Measurements from ENCODE around the gene LIM2. TPM values are rescaled to one million over a fixed set of nuclear protein-coding genes. Genes with fewer than 3 reads are reported as not detected.

The LIM2 gene
- total and polyA plus RNA-seq, 9 of the 15 experiments (the other 6 are each of a cell fraction or from before 2014, with no cell fraction given), result 0.07 to 0.45 (median 0.18) TPM; not detected in 4

DNA sequence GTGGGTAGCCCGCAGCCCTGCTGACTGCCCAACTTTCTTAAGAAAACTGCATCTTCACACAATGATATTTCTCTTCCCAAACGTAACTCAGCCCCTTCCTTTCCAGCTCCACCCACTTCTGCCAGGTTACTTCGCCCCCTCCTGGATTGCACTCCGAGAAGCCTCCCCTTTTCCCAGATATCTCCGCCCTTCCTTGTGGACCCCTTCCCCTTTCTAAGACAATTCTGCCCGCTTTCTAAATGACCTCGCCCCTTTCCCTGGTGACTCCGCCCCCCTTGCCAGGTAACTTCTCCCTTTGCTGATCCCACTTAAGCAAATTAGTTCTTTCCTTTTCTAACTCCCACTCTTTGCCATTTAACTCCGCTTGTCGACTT is 48.5 kb downstream of the LIM2 start (continued):
- TF ChIP-seq KAT7 (CRISPR knock-in tag; IDR thresholded peaks at IDR 0.05; ENCODE audit: borderline replicate concordance) (no peak; the same call in 1 of the 2 replicates), ZNF232 (CRISPR knock-in tag; IDR thresholded peaks at IDR 0.05) (no peak), ZNF740 (CRISPR knock-in tag; IDR thresholded peaks at IDR 0.05) (no peak), ZNF740 (tag; IDR thresholded peaks at IDR 0.05) (no peak), CHD1 (IDR thresholded peaks at IDR 0.05; ENCODE audit: low read length) (no peak)
- TF ChIP-seq, protein P1, sequence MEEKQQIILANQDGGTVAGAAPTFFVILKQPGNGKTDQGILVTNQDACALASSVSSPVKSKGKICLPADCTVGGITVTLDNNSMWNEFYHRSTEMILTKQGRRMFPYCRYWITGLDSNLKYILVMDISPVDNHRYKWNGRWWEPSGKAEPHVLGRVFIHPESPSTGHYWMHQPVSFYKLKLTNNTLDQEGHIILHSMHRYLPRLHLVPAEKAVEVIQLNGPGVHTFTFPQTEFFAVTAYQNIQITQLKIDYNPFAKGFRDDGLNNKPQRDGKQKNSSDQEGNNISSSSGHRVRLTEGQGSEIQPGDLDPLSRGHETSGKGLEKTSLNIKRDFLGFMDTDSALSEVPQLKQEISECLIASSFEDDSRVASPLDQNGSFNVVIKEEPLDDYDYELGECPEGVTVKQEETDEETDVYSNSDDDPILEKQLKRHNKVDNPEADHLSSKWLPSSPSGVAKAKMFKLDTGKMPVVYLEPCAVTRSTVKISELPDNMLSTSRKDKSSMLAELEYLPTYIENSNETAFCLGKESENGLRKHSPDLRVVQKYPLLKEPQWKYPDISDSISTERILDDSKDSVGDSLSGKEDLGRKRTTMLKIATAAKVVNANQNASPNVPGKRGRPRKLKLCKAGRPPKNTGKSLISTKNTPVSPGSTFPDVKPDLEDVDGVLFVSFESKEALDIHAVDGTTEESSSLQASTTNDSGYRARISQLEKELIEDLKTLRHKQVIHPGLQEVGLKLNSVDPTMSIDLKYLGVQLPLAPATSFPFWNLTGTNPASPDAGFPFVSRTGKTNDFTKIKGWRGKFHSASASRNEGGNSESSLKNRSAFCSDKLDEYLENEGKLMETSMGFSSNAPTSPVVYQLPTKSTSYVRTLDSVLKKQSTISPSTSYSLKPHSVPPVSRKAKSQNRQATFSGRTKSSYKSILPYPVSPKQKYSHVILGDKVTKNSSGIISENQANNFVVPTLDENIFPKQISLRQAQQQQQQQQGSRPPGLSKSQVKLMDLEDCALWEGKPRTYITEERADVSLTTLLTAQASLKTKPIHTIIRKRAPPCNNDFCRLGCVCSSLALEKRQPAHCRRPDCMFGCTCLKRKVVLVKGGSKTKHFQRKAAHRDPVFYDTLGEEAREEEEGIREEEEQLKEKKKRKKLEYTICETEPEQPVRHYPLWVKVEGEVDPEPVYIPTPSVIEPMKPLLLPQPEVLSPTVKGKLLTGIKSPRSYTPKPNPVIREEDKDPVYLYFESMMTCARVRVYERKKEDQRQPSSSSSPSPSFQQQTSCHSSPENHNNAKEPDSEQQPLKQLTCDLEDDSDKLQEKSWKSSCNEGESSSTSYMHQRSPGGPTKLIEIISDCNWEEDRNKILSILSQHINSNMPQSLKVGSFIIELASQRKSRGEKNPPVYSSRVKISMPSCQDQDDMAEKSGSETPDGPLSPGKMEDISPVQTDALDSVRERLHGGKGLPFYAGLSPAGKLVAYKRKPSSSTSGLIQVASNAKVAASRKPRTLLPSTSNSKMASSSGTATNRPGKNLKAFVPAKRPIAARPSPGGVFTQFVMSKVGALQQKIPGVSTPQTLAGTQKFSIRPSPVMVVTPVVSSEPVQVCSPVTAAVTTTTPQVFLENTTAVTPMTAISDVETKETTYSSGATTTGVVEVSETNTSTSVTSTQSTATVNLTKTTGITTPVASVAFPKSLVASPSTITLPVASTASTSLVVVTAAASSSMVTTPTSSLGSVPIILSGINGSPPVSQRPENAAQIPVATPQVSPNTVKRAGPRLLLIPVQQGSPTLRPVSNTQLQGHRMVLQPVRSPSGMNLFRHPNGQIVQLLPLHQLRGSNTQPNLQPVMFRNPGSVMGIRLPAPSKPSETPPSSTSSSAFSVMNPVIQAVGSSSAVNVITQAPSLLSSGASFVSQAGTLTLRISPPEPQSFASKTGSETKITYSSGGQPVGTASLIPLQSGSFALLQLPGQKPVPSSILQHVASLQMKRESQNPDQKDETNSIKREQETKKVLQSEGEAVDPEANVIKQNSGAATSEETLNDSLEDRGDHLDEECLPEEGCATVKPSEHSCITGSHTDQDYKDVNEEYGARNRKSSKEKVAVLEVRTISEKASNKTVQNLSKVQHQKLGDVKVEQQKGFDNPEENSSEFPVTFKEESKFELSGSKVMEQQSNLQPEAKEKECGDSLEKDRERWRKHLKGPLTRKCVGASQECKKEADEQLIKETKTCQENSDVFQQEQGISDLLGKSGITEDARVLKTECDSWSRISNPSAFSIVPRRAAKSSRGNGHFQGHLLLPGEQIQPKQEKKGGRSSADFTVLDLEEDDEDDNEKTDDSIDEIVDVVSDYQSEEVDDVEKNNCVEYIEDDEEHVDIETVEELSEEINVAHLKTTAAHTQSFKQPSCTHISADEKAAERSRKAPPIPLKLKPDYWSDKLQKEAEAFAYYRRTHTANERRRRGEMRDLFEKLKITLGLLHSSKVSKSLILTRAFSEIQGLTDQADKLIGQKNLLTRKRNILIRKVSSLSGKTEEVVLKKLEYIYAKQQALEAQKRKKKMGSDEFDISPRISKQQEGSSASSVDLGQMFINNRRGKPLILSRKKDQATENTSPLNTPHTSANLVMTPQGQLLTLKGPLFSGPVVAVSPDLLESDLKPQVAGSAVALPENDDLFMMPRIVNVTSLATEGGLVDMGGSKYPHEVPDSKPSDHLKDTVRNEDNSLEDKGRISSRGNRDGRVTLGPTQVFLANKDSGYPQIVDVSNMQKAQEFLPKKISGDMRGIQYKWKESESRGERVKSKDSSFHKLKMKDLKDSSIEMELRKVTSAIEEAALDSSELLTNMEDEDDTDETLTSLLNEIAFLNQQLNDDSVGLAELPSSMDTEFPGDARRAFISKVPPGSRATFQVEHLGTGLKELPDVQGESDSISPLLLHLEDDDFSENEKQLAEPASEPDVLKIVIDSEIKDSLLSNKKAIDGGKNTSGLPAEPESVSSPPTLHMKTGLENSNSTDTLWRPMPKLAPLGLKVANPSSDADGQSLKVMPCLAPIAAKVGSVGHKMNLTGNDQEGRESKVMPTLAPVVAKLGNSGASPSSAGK (IDR thresholded peaks at IDR 0.05), result no peak
